Esophagus (tissue), 2 donors: ENCODE measurements around the gene RAI1. TPM values are rescaled to one million over a fixed set of nuclear protein-coding genes. Genes with fewer than 3 reads are reported as not detected.

Experiments used
- H3K27ac ChIP-seq, 2 donors: one replicate each; pipeline ENCODE4 v1.5.1; 2013; ENCODE audit warnings: low read depth in 2 of 2, mild to moderate bottlenecking in 2 of 2, inconsistent platforms in 1 of 2, low read length in 1 of 2, moderate library complexity in 1 of 2
- H3K27me3 ChIP-seq, 2 donors: one replicate each; pipeline ENCODE4 v1.6.1; 2013; ENCODE audit warnings: low read length in 2 of 2, control low read depth in 1 of 2, mild to moderate bottlenecking in 1 of 2; ENCODE audit not compliant: insufficient read depth in 2 of 2, control insufficient read depth in 1 of 2
- H3K36me3 ChIP-seq, 2 donors: one replicate each; pipeline ENCODE4 v1.6.1; 2013; ENCODE audit warnings: low read length in 1 of 2; ENCODE audit not compliant: control insufficient read depth in 2 of 2, insufficient read depth in 2 of 2
- H3K4me1 ChIP-seq, 2 donors: one replicate each; pipeline ENCODE4 v1.6.1; 2013; ENCODE audit warnings: low read length in 1 of 2; ENCODE audit not compliant: control insufficient read depth in 2 of 2, insufficient read depth in 2 of 2
- H3K4me3 ChIP-seq, 2 donors: one replicate each; pipeline ENCODE4 v1.5.1; 2013; ENCODE audit warnings: low read length in 2 of 2, mild to moderate bottlenecking in 2 of 2, low read depth in 1 of 2, moderate library complexity in 1 of 2
- H3K9me3 ChIP-seq, 2 donors: one replicate each; pipeline ENCODE4 v1.6.1; 2013; ENCODE audit warnings: mild to moderate bottlenecking in 2 of 2, low read depth in 1 of 2, low read length in 1 of 2, moderate library complexity in 1 of 2; ENCODE audit not compliant: control insufficient read depth in 2 of 2, insufficient read depth in 1 of 2
- WGBS, 2 donors: extraction: QIAGEN DNeasy Blood & Tissue Kit; methylation state at CpG; one replicate each; pipeline ENCODE4 v1.1.7; 2013; 5-methylcytosine and 5-hydroxymethylcytosine counted together
- polyA plus RNA-seq, 2 donors: library from polyadenylated mRNA; stranded (reverse); fragments of 200-250 nt; gene quantifications; one replicate each; pipeline ENCODE4 v1.2.3, GENCODE V29; 2013
- donor health status: healthy with polysubstance abuse.
- donor health status: Bipolar disorder and iron deficiency.

The RAI1 gene
- polyA plus RNA-seq, 2 donors = 10.7 to 14.4 TPM

DNA sequence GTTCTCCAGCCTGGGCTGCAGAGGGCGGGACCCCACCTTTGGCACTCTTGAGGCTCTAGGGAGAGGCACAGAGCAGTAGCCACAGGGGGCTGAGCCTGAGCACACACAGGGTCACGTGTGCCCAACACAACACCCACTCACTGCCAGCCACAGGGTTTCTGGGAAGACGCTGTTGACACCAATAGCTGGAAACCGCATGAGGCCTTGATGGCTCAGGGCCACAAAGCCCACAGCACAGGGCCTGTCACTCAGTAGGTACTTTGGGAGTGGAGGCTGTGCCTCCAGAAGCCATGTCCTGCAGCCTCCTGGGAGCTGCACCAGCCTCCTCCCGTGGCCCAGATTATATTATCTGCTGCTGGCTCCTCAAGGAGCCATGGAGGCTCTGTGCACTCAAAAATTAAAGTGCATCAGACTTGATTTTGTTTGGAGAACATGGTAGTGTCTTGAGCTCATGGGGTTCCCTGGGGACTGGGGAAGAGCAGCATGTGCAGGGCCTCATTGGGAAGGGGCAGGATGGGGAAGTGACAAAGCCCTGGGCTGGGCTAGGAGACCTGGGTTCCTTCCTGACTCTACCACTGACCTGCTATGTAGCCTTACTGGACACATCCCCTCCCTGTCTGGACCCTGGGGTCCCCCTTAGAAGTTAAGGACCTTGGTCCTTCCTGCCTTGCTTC, 168.0 kb downstream of the RAI1 start:
- no peak overlapping the region for H3K4me3 ChIP-seq
- no peaks in the 10 kb centered on the region for H3K9me3 ChIP-seq
- peak overlapping the region; percentile 79 to 80 for H3K27ac ChIP-seq
- peaks cover 5 to 25% of the 10 kb centered on the region in 2 donors for H3K36me3 ChIP-seq
- WGBS, 2 donors = 22 to 45% methylated on average over 5 of the region's 5 CpGs
- peaks cover 0 to 10% of the 10 kb centered on the region in 2 donors for H3K4me1 ChIP-seq
- no peaks in the 10 kb centered on the region for H3K27me3 ChIP-seq

DNA sequence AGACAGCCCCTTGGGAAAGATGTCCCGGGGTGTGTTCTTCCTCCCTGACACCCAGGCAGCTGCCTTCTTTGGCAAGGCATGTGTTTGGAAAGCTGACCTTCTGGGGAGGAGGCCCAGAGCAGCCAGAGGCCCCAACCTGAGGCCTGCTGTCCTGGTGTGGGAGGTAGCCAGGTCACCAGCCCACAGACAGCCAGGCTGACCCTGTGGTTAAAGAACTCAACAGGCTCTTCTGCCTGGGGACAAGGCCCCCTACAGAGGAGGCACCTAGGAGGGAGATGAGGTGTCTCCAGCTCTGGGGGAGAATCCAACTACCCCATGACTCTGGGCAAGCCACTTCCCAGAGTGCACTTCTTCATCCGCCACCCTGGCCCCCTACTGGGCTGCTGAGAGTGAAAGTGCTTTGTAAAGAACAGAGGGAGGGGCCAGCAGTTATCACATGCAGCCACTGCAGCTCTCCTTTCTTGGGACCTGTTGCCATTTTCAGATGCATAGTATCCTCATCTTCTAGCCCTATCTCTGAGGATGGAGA, 168.7 kb downstream of the RAI1 start:
- Histone ChIP-seq H3K27me3 (no peaks in the 10 kb centered on the region), H3K4me3 (no peak overlapping the region), H3K27ac (peak overlapping the region; percentile 79 to 80), H3K4me1 (peaks cover 0 to 12% of the 10 kb centered on the region in 2 donors), H3K9me3 (no peaks in the 10 kb centered on the region), H3K36me3 (peaks cover 5 to 25% of the 10 kb centered on the region in 2 donors)
- WGBS, 2 donors = 62 to 72% methylated on average over 2 of the region's 2 CpGs

DNA sequence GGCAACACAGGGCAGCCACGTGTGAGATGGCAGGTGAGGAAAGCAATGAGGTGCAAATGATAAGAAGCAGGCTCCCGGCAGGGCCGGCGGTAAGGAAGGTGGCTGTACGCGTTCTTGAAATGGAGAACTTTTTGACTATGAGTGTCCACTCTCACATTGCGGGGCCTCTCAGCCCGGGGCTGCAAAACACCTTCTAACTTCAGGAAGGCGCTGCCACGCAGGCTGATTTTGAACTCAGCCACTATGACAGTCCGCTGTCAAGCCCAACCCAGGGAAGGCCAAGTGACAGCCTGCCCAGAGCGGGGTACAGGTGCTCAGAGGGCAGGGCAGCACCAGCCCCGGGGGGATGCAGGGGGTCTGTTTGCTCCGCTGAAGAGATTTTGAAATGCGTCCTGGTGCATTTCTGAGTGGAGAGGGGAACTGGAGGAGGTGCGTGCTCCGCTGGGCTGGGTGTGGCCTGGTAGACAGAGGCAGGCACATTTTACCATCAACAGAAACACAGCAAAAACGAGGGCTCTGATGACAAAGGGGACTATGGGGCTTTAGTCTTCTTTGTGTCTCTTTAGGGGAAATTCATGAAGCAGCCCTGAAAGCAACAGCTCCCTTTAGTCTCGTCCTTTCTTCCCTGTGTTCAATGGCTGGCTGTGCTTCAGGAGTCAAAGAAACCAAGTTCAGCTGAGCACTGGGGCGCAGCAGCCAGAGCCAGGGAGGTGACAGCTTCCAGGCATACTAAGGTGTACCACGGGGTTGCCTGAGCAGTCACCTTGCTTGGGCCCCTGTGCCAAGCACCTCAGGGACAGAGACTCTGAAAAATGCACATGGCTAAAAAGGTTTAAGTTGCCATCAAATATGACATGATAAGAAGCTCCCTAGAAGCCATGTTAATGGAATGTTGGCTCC, 170.1 kb downstream of the RAI1 start:
- H3K4me1 ChIP-seq = peaks cover 5 to 16% of the 10 kb centered on the region in 2 donors

DNA sequence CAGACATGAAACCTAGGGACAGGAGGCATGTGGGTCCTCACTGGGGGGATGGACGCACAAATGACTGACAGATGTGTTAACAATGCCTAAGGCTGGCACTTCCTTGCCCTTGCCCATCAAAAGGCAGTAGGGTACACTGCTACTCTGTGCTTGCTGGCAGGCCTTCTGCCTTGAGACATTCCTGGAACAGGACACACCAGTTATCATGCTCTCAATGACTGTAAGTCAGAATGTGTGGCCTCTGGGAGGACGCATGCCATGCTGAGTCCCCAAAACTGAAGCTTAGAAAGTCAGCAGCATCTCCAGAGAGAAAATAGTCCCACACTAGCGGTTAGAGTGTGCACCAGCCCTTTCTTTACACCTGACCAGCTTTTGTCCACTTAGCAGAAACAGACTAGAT, 171.7 kb downstream of the RAI1 start:
- Histone ChIP-seq H3K4me1 (peaks cover 5 to 16% of the 10 kb centered on the region in 2 donors), H3K9me3 (no peaks in the 10 kb centered on the region), H3K4me3 (no peak overlapping the region), H3K27me3 (no peaks in the 10 kb centered on the region), H3K36me3 (peaks cover 0 to 11% of the 10 kb centered on the region in 2 donors), H3K27ac (peak overlapping the region in 1 of 2 donors; percentile 53)
- WGBS, 2 donors = 85 to 88% methylated on average over 3 of the region's 3 CpGs

More for the DNA sequence above, 170.1 kb downstream of the RAI1 start:
- WGBS, 2 donors = 86 to 87% methylated on average over 21 of the region's 21 CpGs
- H3K36me3 ChIP-seq = peaks cover 5 to 21% of the 10 kb centered on the region in 2 donors
- no peaks in the 10 kb centered on the region for H3K27me3 ChIP-seq
- no peaks in the 10 kb centered on the region for H3K9me3 ChIP-seq
- H3K27ac ChIP-seq = no peak overlapping the region
- H3K4me3 ChIP-seq = no peak overlapping the region

DNA sequence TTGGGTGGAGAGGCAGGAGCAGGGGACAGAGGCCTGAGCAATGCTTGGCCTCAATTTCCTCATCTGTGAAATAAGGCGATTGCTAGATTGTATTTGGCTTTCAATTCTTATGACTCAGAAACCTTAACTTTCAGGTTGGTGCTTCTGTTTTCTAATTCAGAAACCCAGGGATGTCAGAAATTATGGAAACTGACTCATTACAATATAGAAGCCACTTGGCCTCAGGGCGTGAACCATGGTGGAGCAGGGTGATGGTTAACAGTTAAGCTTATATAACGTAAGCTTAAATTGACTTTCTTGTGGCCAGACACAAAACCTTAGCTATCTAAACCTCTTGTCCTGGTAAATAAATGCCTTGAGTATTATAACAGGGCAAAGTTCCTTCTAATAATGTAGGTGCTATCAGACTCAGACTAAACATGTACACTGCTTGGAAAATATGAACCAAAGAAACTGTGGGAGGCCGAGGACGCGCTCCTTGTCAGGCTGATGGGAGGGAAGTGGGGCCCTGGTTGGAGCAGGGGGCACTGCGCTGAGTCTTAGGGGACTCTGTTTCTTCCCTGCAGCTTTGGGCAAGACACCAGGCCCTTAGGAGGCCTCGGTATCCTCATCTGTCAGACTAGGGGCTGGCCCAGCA, 172.7 kb downstream of the RAI1 start:
- no peak overlapping the region for H3K4me3 ChIP-seq
- H3K27ac ChIP-seq = peak overlapping the region in 1 of 2 donors; percentile 58
- H3K36me3 ChIP-seq = peaks cover 0 to 8% of the 10 kb centered on the region in 2 donors
- H3K9me3 ChIP-seq = no peaks in the 10 kb centered on the region
- peaks cover 5 to 16% of the 10 kb centered on the region in 2 donors for H3K4me1 ChIP-seq
- no peaks in the 10 kb centered on the region for H3K27me3 ChIP-seq
- 74 to 75% methylated on average over 8 of the region's 8 CpGs for WGBS, 2 donors

DNA sequence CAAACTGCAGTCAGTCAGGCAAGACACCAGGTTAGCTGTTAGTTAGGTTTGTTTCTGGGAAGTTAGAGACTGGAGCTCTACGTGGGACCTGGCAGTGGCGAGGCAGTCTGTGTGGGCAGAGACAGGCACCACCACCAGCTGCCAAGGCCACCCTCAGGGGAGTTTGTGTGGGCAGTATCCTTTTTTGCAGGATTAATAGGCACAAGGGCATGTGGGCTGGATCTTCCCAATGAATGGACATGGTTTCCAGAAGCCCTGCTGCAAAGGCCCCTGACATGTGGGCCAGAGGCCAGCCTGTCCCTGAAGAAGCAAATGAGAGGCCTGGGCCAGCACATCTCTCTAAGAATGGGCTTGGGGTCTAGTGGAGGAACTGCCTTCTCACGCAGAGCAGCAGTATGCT, 174.7 kb downstream of the RAI1 start:
- 45 to 47% methylated on average over 3 of the region's 3 CpGs for WGBS, 2 donors
- H3K36me3 ChIP-seq = peaks cover 0 to 9% of the 10 kb centered on the region in 2 donors
- H3K4me3 ChIP-seq = no peak overlapping the region
- no peaks in the 10 kb centered on the region for H3K27me3 ChIP-seq
- peak overlapping the region in 1 of 2 donors; percentile 11 for H3K27ac ChIP-seq
- peaks cover 5 to 6% of the 10 kb centered on the region in 2 donors for H3K4me1 ChIP-seq
- H3K9me3 ChIP-seq = no peaks in the 10 kb centered on the region

DNA sequence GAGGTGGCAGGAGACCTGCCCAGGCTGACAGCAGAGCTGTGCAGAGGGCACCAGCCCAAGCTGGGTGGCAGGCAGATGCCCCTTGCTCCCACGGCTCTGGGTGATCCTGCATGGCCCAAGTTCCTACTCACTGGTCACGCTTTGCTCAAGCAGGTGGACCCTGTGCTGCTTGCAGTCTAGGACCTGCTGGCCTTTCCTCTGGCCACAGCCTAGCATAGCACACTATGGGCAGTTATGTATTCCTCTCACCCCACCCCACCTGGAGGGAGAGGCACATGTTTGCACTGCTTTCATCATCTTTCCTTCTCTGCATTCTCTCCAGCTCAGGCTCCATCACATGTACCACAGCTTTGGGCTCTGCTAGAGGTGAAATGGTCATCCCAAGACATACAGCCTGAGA, 175.1 kb downstream of the RAI1 start:
- Histone ChIP-seq H3K36me3 (peaks cover 0 to 10% of the 10 kb centered on the region in 2 donors), H3K4me1 (peaks cover 5 to 6% of the 10 kb centered on the region in 2 donors)
- 83 to 90% methylated on average over 2 of the region's 2 CpGs for WGBS, 2 donors

DNA sequence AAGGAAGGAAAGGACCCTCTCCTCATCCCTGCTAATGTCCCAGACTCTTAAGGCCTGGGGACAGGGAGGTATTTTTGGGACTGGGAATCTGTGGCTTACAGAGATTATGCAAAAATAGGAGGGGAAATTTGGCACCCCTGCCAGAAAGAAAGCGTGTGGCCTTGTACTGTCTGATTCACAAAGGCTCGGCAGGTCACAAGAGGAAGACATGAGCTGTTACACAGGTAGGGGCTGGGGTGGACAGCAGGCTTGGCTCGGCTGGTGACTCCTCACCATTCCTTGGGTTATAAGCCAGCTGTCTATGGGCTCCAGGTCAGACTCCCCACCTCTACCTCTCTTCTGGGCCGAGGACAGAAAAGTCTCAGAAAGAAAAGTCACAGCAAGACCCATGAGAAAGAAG, 176.2 kb downstream of the RAI1 start:
- peaks cover 0 to 12% of the 10 kb centered on the region in 2 donors for H3K36me3 ChIP-seq
- no peak overlapping the region for H3K27ac ChIP-seq
- 92% methylated on average over 4 of the region's 4 CpGs for WGBS, 2 donors

More for the DNA sequence above, 175.1 kb downstream of the RAI1 start:
- Histone ChIP-seq H3K9me3 (no peaks in the 10 kb centered on the region), H3K27ac (peak overlapping the region in 1 of 2 donors; percentile 11), H3K4me3 (no peak overlapping the region), H3K27me3 (no peaks in the 10 kb centered on the region)

More for the DNA sequence above, 176.2 kb downstream of the RAI1 start:
- Histone ChIP-seq H3K4me1 (peaks cover 5 to 6% of the 10 kb centered on the region in 2 donors), H3K27me3 (no peaks in the 10 kb centered on the region), H3K4me3 (no peak overlapping the region), H3K9me3 (no peaks in the 10 kb centered on the region)
